Esophagus squamous epithelium (tissue), 5 donors: ENCODE data around the gene KCNMA1. TPM values are rescaled to one million over a fixed set of nuclear protein-coding genes. Genes with fewer than 3 reads are reported as not detected.

Source experiments
- DNase-seq: peaks from one replicate; lab custom pipeline; 2025; lab: John Stamatoyannopoulos, UW
- H3K27ac ChIP-seq, 4 donors: fragments of 200-600 bp; sonication (generic); one replicate each; pipeline ENCODE4 v1.5.1; 2016 to 2019; ENCODE audit warnings: mild to moderate bottlenecking in 1 of 4
- H3K27me3 ChIP-seq, 4 donors: fragments of 200-600 bp; sonication (generic); 1 replicate in 3 of 4; 2 replicates in 1 of 4; pipeline versions ENCODE4 v1.5.1 to v1.6.0; 2017 to 2021; ENCODE audit warnings: antibody characterized with exemption in 1 of 4
- H3K36me3 ChIP-seq, 3 donors: fragments of 200-600 bp; sonication (generic); one replicate each; pipeline ENCODE4 v1.5.1; 2016 to 2019
- H3K4me1 ChIP-seq, 3 donors: fragments of 200-600 bp; sonication (generic); one replicate each; pipeline ENCODE4 v1.5.1; 2017 to 2019
- H3K4me3 ChIP-seq, 4 donors: fragments of 200-600 bp; sonication (generic); 1 replicate in 3 of 4; 2 replicates in 1 of 4; pipeline ENCODE4 v1.5.1; 2016 to 2019; ENCODE audit warnings: mild to moderate bottlenecking in 2 of 4, moderate library complexity in 1 of 4
- H3K9me3 ChIP-seq, 3 donors: fragments of 200-600 bp; sonication (generic); one replicate each; pipeline ENCODE4 v1.5.1; 2016 to 2019
- POLR2A ChIP-seq, 4 donors: fragments of 450-650 bp; IDR thresholded peaks; one replicate each; pipeline ENCODE4 v1.6.1; 2017; ENCODE audit warnings: antibody characterized with exemption in 4 of 4, mild to moderate bottlenecking in 4 of 4, moderate library complexity in 3 of 4
- WGBS, 2 donors: methylation state at CpG; one replicate each; pipeline ENCODE4 v1.1.5; 2018; 5-methylcytosine and 5-hydroxymethylcytosine counted together
- intact Hi-C: fragments of 100-400 bp; cut with DNase I; formaldehyde crosslinking; loops from one replicate; pipeline ENCODE4 v1.15.0; 2022
- total RNA-seq, 4 donors: library from RNA; depleted of rRNA; stranded (reverse); fragments of >200 nt; gene quantifications; one replicate each; pipeline ENCODE4 v1.1.0, GENCODE V29; 2016
- TF ChIP-seq, protein P1 (sequence below), 6 experiments: fragments of 450-650 bp in 4 of 6; fragments of 200-600 bp in 2 of 6; sonication (generic) in 2 of 6; IDR thresholded peaks; one replicate each; pipeline ENCODE4 v1.5.1; 2016 to 2019; ENCODE audit warnings: antibody characterized with exemption in 6 of 6, mild to moderate bottlenecking in 4 of 6, moderate library complexity in 4 of 6
- donor health status: DM: yes; HTN: yes; CAD: no.

The KCNMA1 gene
- total RNA-seq, 4 donors from 2014 or later = 7.5 to 74.2 (median 18.0) TPM

DNA sequence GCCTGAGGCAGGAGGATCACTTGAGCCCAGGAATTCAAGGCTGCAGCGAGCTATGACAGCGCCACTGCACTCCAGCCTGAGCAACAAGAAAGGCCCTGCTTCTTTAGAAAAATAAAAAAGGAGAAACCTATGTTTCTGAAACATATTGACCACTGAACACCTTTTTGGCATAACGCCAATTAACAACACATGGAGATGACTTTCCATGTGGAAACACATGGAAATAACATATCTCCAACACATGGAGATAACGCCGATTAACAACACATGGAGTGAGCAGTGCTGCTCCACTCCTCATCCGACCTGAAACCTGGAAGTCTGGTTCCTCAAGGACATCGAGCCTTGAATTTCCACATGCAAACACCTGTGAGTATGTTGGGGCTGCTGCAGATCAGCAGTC is 126.9 kb downstream of the KCNMA1 start:
- WGBS, 2 donors = 80 to 88% methylated on average over 7 of the region's 7 CpGs
- Histone ChIP-seq H3K27me3 (no peaks in the 10 kb centered on the region), H3K27ac (no peak overlapping the region), H3K4me1 (peaks cover 16 to 62% (median 30%) of the 10 kb centered on the region in 3 donors), H3K36me3 (no peaks in the 10 kb centered on the region), H3K9me3 (no peaks in the 10 kb centered on the region), H3K4me3 (no peak overlapping the region)
- DNase-seq = no peak
- intact Hi-C loops = no loop called here
- no peak for TF ChIP-seq POLR2A (IDR thresholded peaks at IDR 0.05)
- TF ChIP-seq, protein P1, sequence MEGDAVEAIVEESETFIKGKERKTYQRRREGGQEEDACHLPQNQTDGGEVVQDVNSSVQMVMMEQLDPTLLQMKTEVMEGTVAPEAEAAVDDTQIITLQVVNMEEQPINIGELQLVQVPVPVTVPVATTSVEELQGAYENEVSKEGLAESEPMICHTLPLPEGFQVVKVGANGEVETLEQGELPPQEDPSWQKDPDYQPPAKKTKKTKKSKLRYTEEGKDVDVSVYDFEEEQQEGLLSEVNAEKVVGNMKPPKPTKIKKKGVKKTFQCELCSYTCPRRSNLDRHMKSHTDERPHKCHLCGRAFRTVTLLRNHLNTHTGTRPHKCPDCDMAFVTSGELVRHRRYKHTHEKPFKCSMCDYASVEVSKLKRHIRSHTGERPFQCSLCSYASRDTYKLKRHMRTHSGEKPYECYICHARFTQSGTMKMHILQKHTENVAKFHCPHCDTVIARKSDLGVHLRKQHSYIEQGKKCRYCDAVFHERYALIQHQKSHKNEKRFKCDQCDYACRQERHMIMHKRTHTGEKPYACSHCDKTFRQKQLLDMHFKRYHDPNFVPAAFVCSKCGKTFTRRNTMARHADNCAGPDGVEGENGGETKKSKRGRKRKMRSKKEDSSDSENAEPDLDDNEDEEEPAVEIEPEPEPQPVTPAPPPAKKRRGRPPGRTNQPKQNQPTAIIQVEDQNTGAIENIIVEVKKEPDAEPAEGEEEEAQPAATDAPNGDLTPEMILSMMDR (IDR thresholded peaks at IDR 0.05) = no peak

DNA sequence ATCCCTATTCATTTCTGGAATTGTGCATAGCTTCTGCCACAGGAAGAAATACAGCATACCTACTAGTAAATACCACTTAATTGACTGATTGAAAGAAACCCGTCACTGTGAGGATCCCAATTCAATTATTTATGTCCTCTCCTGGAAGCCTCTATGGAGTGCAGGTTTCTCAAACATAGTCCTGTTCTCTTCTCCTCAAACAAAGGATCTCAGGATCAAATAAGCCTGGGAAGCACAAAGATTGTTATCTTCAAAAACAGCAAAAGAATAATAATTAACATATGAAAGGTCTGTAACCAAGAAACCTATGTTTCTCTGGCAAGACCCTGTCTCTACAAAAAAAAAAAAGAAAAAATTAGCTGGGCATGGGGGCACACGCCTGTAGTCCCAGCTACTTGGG is 127.3 kb downstream of the KCNMA1 start:
- no peaks in the 10 kb centered on the region for H3K9me3 ChIP-seq
- peaks cover 20 to 66% (median 34%) of the 10 kb centered on the region in 3 donors for H3K4me1 ChIP-seq
- no peak overlapping the region for H3K4me3 ChIP-seq
- TF ChIP-seq POLR2A (IDR thresholded peaks at IDR 0.05) = no peak
- TF ChIP-seq, protein P1 (IDR thresholded peaks at IDR 0.05) = no peak
- H3K36me3 ChIP-seq = no peaks in the 10 kb centered on the region
- WGBS, 2 donors = 79 to 85% methylated on average over 2 of the region's 2 CpGs
- H3K27ac ChIP-seq = no peak overlapping the region
- no peaks in the 10 kb centered on the region for H3K27me3 ChIP-seq
- intact Hi-C loops = no loop called here
- DNase-seq = no peak

DNA sequence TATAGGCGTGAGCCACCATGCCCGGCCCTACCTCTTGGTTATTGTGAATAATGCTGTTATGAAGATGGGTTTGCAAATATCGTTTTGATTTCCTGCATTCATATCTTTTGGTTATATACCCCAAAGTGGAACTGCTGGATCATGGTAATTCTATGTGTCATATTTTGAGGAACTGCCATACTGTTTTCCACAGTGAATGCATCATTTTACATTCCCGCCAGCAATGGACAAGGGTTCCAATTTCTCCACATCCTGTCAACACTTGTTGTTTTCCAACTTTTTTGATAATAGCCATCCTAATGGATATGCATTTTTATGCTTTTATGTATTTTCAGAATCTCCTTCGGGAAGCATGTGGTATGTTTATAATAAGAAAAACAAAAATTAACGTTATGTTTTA is 128.2 kb downstream of the KCNMA1 start:
- 82 to 94% methylated on average over 6 of the region's 6 CpGs for WGBS, 2 donors
- H3K27me3 ChIP-seq = no peaks in the 10 kb centered on the region
- no peaks in the 10 kb centered on the region for H3K36me3 ChIP-seq
- H3K27ac ChIP-seq = no peak overlapping the region
- peaks cover 28 to 69% (median 41%) of the 10 kb centered on the region in 3 donors for H3K4me1 ChIP-seq
- no peak for DNase-seq
- intact Hi-C loops = no loop called here
- no peak overlapping the region for H3K4me3 ChIP-seq
- no peak for TF ChIP-seq POLR2A (IDR thresholded peaks at IDR 0.05)
- TF ChIP-seq, protein P1 (IDR thresholded peaks at IDR 0.05) = no peak
- no peaks in the 10 kb centered on the region for H3K9me3 ChIP-seq

DNA sequence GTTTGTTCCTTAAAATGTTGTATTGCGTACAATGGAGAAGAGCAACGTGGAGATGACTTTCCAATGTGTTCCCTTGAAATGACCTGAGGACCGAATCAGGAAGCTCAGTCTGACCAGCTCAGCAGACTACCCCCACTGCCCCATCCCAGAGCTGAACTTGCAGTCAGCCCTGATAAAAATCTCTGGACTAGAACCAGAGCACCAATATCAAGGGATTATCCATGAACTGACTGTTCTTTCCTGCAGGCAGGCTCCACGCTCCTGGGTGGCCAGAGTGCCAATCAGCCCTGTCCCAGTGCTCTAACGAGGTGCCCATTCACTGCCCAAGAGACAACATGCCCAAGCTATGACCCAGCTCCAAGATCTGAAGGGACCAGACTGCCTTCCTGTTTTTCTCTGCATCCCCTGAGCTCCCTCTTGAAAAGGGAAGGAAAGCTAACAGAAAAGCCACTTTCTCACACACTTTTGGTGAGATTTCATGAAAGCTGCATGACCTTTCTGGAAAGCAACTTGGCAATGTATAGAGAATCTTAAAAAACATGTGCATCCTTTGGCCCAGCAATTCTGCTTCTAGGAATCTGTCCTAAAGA is 130.2 kb downstream of the KCNMA1 start:
- Histone ChIP-seq H3K4me3 (no peak overlapping the region), H3K27me3 (no peaks in the 10 kb centered on the region), H3K36me3 (no peaks in the 10 kb centered on the region), H3K27ac (peak overlapping the region in 1 of 4 donors; percentile 47), H3K9me3 (no peaks in the 10 kb centered on the region), H3K4me1 (peaks cover 20 to 58% (median 32%) of the 10 kb centered on the region in 3 donors)
- TF ChIP-seq, protein P1 (IDR thresholded peaks at IDR 0.05) = no peak
- TF ChIP-seq POLR2A (IDR thresholded peaks at IDR 0.05) = no peak
- 51 to 54% methylated on average over 5 of the region's 5 CpGs for WGBS, 2 donors
- intact Hi-C loops = no loop called here
- no peak for DNase-seq

DNA sequence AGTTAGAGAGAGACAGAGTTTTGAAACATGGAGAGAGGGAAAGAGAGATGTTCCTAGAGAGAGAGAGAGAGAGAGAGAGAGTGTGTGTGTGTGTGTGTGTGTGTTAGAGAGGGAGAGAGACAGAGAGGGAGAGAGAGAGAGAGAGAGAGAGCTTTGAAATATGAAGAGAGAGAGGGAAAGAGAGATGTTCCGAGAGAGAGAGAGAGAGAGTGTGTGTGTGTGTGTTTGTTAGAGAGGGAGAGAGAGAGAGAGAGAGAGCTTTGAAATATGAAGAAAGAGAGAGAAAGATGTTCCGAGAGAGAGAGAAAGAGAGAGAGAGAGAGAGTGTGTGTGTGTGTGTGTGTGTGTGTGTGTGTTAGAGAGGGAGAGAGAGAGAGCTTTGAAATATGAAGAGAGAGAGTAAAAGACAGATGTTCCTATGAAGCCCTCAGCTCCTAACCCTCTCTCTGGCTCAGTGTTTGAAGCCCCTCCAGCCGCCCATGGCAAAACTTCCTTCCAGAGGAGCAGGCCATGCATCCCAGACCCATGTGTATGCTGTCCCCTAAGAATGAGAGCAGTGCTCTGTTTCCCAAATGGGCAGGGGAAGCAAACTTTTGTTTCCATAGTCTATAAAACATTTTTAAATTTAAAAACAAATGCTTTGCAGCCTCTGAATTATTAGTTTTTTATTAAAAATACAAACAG is 130.9 kb downstream of the KCNMA1 start:
- intact Hi-C loops = no loop called here
- Histone ChIP-seq H3K27ac (no peak overlapping the region), H3K4me3 (no peak overlapping the region), H3K4me1 (peaks cover 17 to 53% (median 27%) of the 10 kb centered on the region in 3 donors), H3K9me3 (no peaks in the 10 kb centered on the region), H3K36me3 (no peaks in the 10 kb centered on the region), H3K27me3 (no peaks in the 10 kb centered on the region)
- WGBS, 2 donors = 64 to 74% methylated on average over 3 of the region's 3 CpGs
- no peak for DNase-seq
- TF ChIP-seq, protein P1 (IDR thresholded peaks at IDR 0.05) = no peak
- no peak for TF ChIP-seq POLR2A (IDR thresholded peaks at IDR 0.05)
